Bronchial epithelial cell (primary cell): ENCODE measurements around the gene PTPN11. TPM values are rescaled to one million over a fixed set of nuclear protein-coding genes. Genes with fewer than 3 reads are reported as not detected.
"Not testable (repeated sequence)": the region's sequence is repeated elsewhere in the genome, so short reads cannot be mapped to it uniquely, and the experiment has no call there.

ENCODE experiments used
- DNase-seq: peaks from one replicate; pipeline ENCODE4 v3.0.0-alpha.2; 2010; ENCODE audit warnings: low read depth
- FAIRE-seq: peaks from 2 replicates; lab custom pipeline; 2011; peaks lifted over from hg19 to GRCh38; lab: Jason Lieb, UNC
- H3K27me3 ChIP-seq: 2 replicates; pipeline ENCODE4 v1.5.1; 2011; ENCODE audit warnings: low read length; ENCODE audit not compliant: control insufficient read depth, insufficient read depth
- H3K36me3 ChIP-seq: 2 replicates; pipeline ENCODE4 v1.5.1; 2011; ENCODE audit warnings: low read length; ENCODE audit not compliant: control insufficient read depth, insufficient read depth
- H3K4me3 ChIP-seq: 2 replicates; pipeline ENCODE4 v1.5.1; 2011; ENCODE audit warnings: mild to moderate bottlenecking, low read depth, low read length, control low read depth
- CTCF ChIP-seq: IDR thresholded peaks from 2 replicates; pipeline ENCODE4 v1.5.1; 2011; ENCODE audit warnings: mild to moderate bottlenecking, moderate library complexity, low read length, control low read depth, inconsistent platforms; ENCODE audit not compliant: insufficient read depth, severe bottlenecking
- total RNA-seq: library from RNA; depleted of rRNA; stranded (reverse); fragments of >200 nt; gene quantifications from 2 replicates; pipeline ENCODE4 v1.2.1, GENCODE V29; 2014

PTPN11 gene
- total RNA-seq, 1 donor from 2014 or later: 140 TPM

GRCh38 chr12:112389228-112389627, 29.5 kb upstream of the PTPN11 start:
- DNase-seq (no peak), FAIRE-seq (no peak)
- no peaks in the 10 kb centered on the region for H3K36me3 ChIP-seq
- TF ChIP-seq CTCF: no peak
- H3K4me3 ChIP-seq: no peak overlapping the region
- no peaks in the 10 kb centered on the region for H3K27me3 ChIP-seq

GRCh38 chr12:112389922-112390654, 28.7 kb upstream of the PTPN11 start:
- not testable (repeated sequence) for DNase-seq, H3K4me3 ChIP-seq, FAIRE-seq, H3K36me3 ChIP-seq, H3K27me3 ChIP-seq

- DNase-seq (no peak), FAIRE-seq (no peak)
- Histone ChIP-seq H3K36me3 (no peaks in the 10 kb centered on the region), H3K27me3 (no peaks in the 10 kb centered on the region), H3K4me3 (no peak overlapping the region)
- no peak for TF ChIP-seq CTCF
Observed at GRCh38 chr12:112393328-112393727, 25.4 kb upstream of the PTPN11 start.

- FAIRE-seq (no peak), DNase-seq (no peak)
- no peak overlapping the region for H3K4me3 ChIP-seq
- H3K27me3 ChIP-seq: no peaks in the 10 kb centered on the region
- TF ChIP-seq CTCF: no peak
- peaks cover 6% of the 10 kb centered on the region for H3K36me3 ChIP-seq
Observed at GRCh38 chr12:112401054-112401453, 17.7 kb upstream of the PTPN11 start.

GRCh38 chr12:112401903-112402498, 16.7 kb upstream of the PTPN11 start:
- no peak for TF ChIP-seq CTCF
- Histone ChIP-seq H3K36me3 (peaks cover 11% of the 10 kb centered on the region), H3K4me3 (no peak overlapping the region), H3K27me3 (no peaks in the 10 kb centered on the region)
- DNase-seq (no peak), FAIRE-seq (no peak)

GRCh38 chr12:112406519-112407488, 11.9 kb upstream of the PTPN11 start:
- no peak for TF ChIP-seq CTCF
- DNase-seq: no peak
- no peak for FAIRE-seq
- Histone ChIP-seq H3K4me3 (no peak overlapping the region), H3K27me3 (no peaks in the 10 kb centered on the region), H3K36me3 (peaks cover 19% of the 10 kb centered on the region)

GRCh38 chr12:112407683-112408082, 11.1 kb upstream of the PTPN11 start:
- peaks cover 19% of the 10 kb centered on the region for H3K36me3 ChIP-seq
- DNase-seq, H3K27me3 ChIP-seq, FAIRE-seq, H3K4me3 ChIP-seq: not testable (repeated sequence)
